Sigmoid colon (tissue), 4 donors: Measurements from ENCODE around the gene CRB2.

Source experiments
- CTCF ChIP-seq, 4 experiments: fragments of 450-650 bp in 3 of 4; fragments of 200-600 bp in 1 of 4; IDR thresholded peaks; one replicate each; pipeline ENCODE4 v1.5.1; 2016 to 2019; ENCODE audit warnings: antibody characterized with exemption in 4 of 4, mild to moderate bottlenecking in 3 of 4, moderate library complexity in 2 of 4
- EP300 ChIP-seq, 4 donors: sonication (generic); formaldehyde crosslinking; IDR thresholded peaks; one replicate each; pipeline ENCODE4 v1.6.1; 2017; ENCODE audit warnings: antibody characterized with exemption in 4 of 4
- POLR2A ChIP-seq, 2 donors: fragments of 450-650 bp; IDR thresholded peaks; one replicate each; pipeline ENCODE4 v1.6.1; 2016; ENCODE audit warnings: antibody characterized with exemption in 2 of 2, mild to moderate bottlenecking in 2 of 2, moderate library complexity in 2 of 2
- POLR2AphosphoS5 ChIP-seq, 4 donors: sonication (generic); formaldehyde crosslinking; IDR thresholded peaks; one replicate each; pipeline ENCODE4 v1.6.1; 2017; ENCODE audit warnings: antibody characterized with exemption in 4 of 4

- TF ChIP-seq CTCF (IDR thresholded peaks at IDR 0.05) (no peak), EP300 (IDR thresholded peaks at IDR 0.05) (no peak), POLR2AphosphoS5 (IDR thresholded peaks at IDR 0.05) (no peak), POLR2A (IDR thresholded peaks at IDR 0.05) (no peak)
These were observed 25.1 kb downstream of the CRB2 start for GRCh38 chr9:123380852-123381705.
